Activated CD8-positive, alpha-beta memory T cell treated with anti-CD3 and anti-CD28 coated beads, Interleukin-2, amount 50 U/mL, for 1 hour (primary cell): ENCODE measurements around the gene TKFC.

Source experiments
- DNase-seq: peaks from one replicate; pipeline ENCODE4 v3.0.0-alpha.2; 2020; ENCODE audit errors: extremely low read depth

Gene TKFC

DNA sequence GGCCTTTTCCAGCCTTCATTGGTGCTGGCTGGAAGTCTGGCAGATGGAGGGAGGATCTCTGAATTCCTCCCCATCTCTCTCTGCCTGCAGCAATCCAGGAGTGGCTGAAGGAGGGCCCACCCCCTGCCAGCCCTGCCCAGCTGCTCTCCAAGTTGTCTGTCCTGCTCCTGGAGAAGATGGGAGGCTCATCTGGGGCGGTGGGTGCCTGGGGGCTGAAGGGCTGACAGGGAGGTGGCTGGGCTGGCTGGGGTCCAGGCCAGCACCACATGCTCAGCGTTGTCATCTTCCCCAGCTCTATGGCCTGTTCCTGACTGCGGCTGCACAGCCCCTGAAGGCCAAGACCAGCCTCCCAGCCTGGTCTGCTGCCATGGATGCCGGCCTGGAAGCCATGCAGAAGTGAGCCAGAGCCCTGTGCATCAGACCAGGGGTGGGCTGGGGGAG is 12.2 kb downstream of the TKFC start:
- no peak for DNase-seq

DNA sequence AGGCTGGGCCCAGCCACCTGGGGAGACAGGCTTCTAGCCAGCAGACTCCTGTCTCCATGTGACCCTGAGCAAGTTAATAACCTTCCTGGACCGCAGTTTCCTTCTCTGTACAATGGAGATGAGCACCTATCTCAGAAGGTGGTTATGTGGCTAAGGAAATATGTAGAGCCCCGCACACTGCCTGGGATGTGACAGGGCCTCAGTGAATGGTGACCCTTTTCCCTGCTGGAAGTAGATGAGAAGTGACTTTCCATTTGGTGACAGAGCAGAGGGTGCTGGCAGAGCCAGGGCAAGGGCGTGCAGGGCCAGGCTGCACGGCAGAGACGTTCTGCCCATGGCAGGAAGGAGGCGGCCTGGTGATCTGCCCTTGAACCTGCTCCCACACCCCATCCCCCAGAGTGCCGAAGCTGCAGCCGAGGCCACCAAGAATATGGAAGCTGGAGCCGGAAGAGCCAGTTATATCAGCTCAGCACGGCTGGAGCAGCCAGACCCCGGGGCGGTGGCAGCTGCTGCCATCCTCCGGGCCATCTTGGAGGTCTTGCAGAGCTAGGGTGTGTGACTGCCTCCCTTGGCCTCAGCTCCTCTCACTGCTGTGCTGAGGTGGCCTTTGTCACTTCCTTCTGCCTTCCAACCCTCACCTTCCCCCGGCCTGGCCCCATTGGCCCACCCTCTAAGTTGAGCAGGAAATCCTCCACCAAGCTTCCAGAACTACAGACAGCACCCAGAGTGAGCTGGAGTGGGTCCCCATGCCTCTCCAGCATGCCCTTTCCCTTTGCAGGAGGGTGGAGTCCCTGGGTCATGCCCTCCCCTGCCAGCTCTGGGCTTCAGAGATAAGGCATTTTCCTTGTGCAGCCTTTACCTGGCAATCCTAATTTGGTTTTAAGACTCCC is 13.2 kb downstream of the TKFC start:
- no peak for DNase-seq

DNA sequence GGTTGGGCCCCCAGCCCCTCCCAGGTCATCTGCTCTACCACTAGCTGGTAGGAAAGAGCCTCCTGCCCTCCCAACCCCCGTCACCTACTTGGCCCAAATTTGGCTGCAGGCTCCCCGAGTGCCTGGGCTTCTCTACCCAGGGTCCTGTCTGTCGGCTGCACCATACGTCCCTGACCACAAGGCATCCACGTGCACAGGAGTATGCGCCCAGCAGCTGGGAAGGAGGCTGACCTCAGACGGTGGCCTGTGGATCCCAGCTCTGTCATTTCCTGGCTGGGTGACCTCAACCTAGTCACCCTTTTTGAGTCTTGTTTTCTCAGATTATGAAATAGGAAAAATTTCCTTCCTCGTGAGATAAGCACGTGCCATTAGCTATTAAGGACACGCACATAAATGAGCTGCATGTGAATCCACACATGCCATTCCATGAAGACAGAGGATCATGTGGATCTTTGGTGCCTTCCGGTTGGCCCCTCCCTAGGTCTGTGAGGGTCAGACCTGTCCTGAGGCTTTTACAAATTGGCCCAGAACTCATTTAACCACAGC is 15.0 kb downstream of the TKFC start:
- DNase-seq = no peak

DNA sequence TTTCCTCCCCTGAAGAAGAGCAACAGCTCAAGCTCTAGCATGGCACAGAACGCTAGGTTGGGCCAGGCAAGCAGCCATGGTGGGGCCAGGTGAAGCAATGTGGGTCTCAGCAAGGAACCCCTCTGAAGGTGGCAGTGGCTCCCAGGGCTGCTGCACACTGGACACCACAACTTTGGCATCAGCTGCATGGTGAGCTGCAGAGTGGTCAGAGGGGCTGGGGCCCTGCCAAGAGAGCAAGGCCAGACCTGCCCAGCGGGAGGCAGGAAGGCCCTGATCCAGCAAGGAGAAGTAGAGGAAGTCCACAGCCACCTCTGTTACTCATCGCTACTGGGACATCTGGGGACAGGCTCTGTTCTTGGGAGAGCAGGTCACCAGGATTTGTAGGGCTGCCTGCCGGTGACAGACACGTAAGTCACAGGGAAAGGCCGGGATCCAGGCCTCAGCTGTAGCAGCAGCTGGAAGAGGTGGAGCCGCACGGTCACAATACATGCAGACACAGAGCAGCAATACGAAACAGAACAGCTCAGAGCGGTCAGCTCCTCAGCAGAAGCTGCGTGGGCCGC is 16.2 kb downstream of the TKFC start:
- DNase-seq = no peak

DNA sequence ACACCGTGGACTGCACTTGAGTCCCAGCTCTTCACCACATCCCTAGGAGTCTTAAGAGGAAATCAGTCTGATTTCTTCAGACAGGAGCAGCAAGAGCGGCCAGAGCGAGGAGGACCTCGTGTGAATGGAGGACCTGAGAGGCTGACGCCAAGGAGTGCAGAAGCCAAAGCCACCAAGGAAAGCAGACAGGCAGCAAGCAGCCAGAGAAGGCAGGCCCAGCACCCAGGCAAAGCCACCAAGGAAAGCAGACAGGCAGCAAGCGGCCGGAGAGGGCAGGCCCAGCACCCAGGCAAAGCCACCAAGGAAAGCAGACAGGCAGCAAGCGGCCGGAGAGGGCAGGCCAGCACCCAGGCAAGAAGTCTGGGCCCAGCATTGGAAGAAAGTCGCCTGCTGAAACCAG is 16.9 kb downstream of the TKFC start:
- no peak for DNase-seq

DNA sequence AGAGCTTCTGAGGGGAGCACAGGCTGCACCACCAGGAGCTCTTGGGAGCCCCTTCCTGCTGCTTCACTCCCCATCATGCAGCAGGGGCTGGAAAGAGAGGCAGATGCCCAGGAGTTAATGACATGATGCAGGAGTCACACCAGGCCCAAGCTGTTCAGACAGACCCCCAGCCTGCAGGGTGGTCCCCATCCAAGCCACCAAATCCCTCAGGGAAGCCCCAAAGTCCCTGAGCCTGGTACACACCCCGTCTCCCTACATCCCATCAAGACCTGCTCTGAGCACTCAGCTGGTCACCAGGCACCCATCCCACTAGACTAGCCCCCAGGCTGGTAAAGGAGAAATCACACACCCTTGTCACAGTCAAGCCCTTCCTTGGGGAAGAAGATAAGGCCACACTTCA is 17.3 kb downstream of the TKFC start:
- no peak for DNase-seq

DNA sequence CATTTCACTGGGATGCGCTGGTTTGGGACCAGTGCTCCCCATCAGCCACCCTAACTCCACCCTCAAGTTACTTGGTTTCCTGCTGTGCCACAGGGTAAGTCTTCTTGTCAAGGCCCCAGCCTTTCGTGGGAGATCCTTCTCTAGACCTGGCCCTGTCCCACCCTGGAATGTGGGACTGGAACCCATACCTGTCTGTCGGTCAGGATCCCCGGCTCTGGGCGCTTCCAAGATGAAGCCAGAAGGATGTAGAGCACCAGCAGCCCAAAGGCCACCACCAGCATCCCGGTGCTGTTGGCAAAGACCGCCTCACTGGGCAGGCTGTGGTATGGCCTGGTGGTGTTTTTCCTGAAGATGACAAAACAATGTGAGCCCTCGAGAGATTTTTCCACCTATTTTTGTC is 17.8 kb downstream of the TKFC start:
- no peak for DNase-seq

DNA sequence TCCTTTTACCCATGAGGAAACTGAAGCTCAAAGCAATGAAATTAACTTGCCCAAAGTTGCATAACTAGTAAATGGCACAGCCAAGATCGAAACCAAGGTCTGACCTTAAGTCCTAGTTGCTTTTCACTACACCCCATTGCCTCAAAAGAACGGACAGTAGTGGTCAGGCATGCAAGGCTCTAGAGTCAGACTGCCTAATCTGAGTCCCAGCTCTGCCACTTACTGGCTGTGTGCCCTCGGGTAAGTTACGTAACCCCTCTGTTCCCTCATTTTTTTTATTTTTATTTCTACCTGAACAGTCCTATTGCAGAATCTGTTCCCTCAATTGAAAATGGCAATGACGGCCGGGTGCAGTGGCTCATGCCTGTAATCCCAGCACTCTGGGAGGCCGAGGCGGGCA is 19.0 kb downstream of the TKFC start:
- no peak for DNase-seq

DNA sequence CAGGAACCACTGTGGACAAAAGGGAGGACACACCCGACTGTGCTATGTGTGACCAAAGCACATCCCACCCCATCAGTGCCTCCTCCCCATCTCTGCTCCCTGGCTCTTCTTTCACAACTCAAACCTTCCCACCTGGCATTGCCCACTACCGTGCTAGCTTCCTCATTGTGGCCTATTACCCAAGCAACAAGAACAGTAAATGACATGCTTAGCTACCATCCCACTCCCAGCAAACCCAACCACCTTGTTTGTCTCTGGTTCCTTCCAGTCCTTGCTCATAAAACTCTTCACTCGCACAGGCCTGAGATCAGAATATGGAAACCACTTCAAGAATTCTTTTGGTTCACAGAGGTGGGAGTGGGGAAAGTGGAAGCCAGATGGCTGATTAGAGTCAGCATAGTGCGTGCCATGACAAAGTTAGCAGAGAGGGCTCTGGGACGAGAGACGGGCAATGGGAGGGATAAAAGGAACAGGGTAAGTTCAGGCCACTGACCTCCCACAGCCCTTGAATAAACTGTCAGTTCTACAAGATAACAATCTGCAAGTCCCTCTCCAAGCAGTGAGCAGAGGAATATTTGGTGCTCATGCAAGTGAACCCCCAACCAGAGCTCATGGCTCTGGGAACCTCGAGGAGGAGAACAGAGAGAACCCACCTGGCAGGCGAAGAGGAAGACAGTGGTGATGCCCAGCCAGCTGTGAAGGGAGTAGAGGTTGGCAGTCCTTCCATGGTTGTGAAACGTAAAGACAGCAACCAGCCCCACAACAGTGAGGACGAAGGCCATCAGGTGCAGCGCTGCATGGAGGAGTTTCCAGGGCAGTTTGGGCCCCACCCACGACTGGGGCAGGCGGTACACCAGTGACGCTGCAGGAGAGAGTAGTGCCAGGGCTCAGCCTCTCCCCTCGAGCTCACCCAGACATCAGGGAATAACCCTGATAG is 20.4 kb downstream of the TKFC start:
- DNase-seq = no peak

DNA sequence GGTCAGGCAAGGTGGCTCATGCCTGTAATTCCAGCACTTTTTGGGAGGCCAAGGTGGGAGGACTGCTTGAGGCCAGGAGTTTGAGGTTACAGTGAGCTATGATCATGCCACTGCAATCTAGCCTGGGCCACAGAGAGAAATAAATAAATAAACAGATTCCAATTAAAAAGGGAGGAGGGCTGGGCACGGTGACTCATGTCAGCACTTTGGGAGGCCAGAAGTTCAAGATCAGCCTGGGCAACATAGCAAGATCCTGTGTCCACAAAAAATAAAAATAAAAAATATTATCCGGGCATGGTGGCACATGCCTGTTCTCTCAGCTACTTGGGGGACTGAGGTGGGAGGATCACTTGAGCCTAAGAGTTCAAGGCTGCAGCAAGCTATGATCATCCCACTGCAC is 21.2 kb downstream of the TKFC start:
- DNase-seq = no peak

DNA sequence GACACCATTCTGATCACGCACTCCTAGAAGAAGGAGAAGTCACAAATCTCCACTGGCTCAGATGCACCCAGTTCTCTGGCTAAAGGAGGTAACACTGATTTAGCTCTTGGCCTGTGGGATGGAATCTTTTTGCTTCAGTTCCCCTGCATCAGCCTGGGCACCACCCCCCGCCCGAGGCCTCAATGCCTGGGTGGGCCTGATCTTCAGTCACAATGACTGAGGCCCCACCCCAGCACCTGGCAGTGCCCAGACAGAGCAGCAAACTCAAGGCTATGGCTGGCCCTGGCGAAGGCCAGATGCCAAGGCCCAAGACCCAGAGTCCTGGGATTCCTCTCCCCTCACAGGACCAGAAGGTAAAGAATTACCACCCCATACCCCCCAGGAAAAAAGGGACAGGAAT is 23.7 kb downstream of the TKFC start:
- DNase-seq = no peak

DNA sequence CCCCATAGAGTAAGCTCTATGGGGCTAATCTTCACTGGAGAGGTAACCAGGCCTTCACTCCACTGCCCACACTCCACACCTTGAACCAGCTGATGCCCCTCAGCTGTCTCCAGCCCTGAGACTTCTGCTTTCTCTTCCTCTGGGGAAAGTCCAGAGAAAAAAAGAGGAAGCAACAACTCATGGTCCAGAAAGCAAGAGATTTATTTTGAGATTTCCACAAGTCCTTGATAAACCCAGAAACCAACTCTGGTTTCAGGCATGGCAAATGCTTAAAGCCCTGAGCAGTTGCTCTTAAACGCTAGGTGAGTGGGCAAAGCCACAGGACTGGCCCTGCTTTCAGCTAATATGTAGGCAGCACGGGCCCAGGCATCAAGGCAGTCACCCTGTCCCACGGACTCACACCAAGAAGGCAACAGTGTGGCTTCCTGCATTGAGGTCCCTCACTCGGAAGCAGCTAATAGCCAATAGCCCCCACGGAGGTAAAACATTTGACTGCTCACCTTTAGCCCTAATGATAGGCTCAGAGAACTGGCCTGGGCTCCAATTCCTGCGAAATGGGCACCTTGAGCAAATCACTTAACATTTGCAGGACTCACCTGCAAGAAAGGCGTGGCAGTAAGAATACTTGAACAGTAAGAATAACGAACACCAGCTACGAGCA is 24.3 kb downstream of the TKFC start:
- DNase-seq = no peak

DNA sequence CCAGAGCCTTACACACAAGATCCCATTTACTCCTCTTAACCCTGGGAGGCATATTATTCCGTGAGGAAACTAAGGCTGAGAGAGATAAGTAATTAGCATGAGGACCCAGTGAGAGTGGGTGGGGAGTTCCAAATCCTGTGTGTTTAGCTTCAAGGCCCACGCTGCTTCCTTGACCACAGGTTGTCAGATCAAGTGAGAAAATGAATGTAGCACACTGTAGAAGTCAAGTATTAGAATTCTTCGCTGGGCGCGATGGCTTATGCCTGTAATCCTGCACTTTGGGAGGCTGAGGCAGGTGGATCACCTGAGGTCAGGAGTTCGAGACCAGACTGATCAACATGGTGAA is 24.8 kb downstream of the TKFC start:
- no peak for DNase-seq

DNA sequence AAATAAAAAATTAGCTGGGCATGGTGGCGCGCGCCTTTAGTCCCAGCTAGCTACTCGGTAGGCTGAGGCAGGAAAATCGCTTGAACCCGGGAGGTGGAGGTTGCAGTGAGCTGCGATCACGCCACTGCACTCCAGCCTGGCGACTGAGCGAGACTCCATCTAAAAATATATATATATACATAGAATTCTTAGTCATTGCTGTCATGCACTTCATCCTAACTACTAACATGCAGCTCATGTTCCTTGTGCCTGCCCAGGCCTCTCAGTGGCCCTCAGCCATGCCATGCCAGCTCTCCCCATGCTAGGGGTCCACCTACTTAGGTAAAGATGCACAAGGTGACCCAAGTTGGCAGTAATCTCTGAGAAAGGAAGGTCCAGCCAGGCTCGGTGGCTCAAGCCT is 25.5 kb downstream of the TKFC start:
- no peak for DNase-seq

DNA sequence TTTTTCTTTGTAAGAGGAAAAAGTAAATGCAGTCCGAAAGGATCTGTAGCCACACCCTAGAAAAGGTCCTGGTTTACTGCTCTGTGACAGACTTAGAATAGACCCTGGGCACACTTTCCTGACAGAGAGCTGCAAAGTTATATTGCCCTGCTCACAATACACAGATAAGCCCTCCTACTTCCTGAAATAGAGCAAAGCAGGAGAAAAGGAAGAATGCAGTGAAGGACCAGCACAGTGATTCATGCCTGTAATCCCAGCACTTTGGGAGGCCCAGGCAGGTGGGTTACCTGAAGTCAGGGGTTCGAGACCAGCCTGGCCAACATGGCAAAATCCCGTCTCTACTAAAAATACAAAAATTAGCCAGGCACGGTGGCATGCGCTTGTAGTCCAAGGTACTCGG is 26.5 kb downstream of the TKFC start:
- DNase-seq = no peak

DNA sequence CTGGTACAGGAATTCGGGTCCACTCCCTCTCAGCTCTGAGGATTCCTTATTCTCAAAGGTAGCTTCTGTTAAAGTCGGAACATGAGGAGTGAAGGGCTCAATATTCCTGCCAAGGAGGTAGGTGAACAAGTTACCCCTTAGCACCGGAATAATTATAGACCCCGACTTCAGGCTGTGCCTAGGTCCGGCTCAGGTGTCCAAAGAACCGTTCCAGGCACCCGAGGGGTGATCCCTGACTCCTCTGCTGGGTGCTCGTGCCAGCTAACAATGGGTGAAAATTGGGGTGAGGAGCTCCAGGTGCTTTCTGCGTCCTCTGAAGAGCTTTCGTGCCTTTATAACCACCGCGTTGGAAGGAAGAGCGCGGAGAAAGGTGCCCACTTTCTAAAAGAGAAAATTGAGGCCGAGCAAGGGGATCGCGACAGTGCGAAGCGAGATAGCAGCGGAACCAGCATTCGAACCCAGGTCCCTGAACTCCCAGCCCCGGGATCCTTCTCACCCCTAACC is 28.3 kb downstream of the TKFC start:
- DNase-seq = no peak

DNA sequence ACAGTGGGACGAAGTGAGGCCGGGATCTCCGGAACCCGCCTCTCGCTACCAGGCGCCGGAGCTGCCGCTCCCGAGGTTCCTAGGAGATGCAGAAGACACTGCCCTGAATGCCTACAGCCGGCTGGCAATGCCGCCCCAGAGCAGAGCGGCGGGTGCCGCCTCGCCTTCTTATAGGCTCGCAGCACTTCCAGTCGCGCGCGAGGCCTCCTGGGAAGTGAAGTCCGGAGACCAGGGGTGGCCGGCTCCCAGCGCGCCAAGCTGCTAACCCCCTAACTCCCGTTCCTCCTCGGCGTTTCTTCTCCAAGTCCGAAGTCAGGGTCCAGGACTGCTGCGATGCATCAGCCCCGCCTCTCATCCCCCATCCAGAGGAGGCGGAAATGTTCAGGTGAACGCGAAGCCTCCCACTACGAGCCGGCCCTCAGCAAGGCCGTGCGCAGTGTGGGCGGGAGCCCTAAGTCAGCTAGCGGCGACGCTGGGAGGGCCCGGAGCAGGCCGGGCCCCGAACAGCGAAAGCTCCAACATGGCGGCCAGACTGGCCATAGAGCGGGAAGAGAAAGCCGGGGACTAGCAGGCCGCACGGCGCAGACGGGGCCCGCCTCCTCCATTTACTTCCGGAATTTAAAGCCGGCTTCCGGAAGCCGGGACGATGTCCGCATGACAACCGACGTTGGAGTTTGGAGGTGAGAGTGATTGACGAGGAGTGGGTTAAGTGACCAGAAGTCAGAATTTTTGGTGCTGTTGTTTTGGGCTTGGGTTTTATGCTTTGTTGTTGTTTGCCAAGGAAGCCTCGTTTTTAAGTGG is 28.9 kb downstream of the TKFC start, which contains the start of the genes CYB561A3 and TMEM138:
Gene CYB561A3, minus strand, starts transcription at position 142 of the 801 bp plus-strand sequence. CDS start 5,169 bp downstream, outside the sequence.
Gene TMEM138, plus strand, starts transcription at position 634 of the 801 bp plus-strand sequence. CDS start 2,017 bp downstream, outside the sequence.
- peak; percentile 57 for DNase-seq

DNA sequence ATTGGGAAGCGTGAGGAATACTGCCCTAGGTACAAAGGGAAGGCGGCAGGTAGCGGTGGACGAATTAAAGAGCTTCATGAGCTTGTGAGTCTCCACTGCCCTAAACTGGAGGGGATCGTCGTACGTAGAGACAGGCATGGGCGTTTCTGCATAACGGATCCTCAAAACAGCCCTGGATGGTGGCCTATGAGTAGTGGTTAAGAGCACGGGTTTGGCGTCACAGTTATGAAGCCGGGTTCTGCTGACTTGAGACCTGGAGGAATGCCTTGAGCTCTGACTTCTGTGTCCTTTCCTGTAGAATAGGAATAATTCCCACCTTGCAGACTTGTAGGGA is 29.5 kb downstream of the TKFC start:
- DNase-seq = no peak

DNA sequence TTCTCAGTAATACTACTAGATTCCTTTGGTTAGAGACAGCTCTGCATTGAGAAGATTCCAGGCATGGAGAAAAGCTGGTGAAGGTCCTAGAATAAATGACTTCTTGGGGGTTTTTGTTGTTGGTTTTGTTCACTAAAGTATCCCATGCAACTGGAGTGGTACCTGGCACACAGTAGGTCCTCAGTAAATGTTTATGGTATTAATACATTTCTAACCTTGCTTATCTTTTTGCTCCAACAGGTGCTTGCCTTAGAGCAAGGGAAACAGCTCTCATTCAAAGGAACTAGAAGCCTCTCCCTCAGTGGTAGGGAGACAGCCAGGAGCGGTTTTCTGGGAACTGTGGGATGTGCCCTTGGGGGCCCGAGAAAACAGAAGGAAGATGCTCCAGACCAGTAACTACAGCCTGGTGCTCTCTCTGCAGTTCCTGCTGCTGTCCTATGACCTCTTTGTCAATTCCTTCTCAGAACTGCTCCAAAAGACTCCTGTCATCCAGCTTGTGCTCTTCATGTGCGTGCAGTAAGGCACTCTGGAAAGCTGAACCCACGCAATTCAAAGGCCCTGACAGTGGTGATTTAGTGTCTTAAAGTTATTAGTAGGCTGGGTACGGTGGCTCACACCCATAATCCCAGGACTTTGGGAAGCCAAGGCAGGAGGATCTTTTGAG is 31.1 kb downstream of the TKFC start:
- no peak for DNase-seq

DNA sequence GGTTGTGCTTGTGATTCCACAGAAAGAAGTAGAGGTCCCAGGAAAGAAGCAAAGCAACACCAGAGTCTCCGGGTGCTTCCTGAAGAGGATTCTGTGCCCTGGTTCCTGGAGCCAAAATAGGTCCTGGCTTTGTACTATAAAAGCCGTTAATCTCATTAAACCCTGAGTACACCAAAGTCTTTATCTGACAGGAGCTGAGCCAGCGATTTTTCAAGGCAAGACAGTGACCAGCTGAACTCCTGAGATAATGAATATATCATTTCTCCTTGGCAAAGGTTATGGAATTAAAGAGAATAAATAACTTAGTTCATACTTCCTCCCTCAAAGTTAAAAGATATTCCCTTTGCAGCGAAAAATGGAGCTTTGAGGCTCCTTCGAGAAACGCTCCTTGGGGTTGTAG is 34.4 kb downstream of the TKFC start:
- no peak for DNase-seq
